Heart left ventricle (tissue), 13 donors: ENCODE data around the gene MAP1LC3B.

Source experiments
- CTCF ChIP-seq, 12 donors: fragments of 200-600 bp; sonication (generic) in 4 of 12; IDR thresholded peaks; one replicate each; pipeline versions ENCODE4 v1.5.0 to v1.8.0; 2018 to 2022; ENCODE audit warnings: antibody characterized with exemption in 12 of 12, mild to moderate bottlenecking in 5 of 12
- POLR2A ChIP-seq, 2 donors: fragments of 450-650 bp; IDR thresholded peaks; one replicate each; pipeline ENCODE4 v1.6.1; 2017; ENCODE audit warnings: antibody characterized with exemption in 2 of 2, mild to moderate bottlenecking in 2 of 2, moderate library complexity in 2 of 2
- donor health status: ischemic (EF 13 %, LVEDD 7.1; RV severe dilation, severe dysfunction).
- donor health status: DM: no; HTN: yes; CAD: no.
- donor health status: DM: no; HTN: no; CAD: no.
- donor health status: ischemic (EF 25% LVEDD 6.9; RV normal size, moderate dysfunction).
- donor health status: ischemic (EF 25% LVEDD 5.7; RV mildly dilated, moderate dysfunction).
- donor health status: ischemic (EF 35%, LVEDD 5.7; RV mildly dilated, moderate dysfunction).
- donor health status: nonischemic (EF 11% LVEDD 7.7; RV severe dilation, severe dysfunction).
- donor health status: DM: yes; HTN: yes; CAD: no.
- donor health status: PGD.
- donor health status: ischemic (EF 29% LVEDD 5.4; RV normal size, mild dysfunction).
- donor health status: nonischemic (EF 23%, LVEDD 6.1; RV moderate dilation, normal function).

GRCh38 chr16:87446479-87446878 lies 54.3 kb downstream of the MAP1LC3B start:
- TF ChIP-seq POLR2A (IDR thresholded peaks at IDR 0.05) (no peak), CTCF (IDR thresholded peaks at IDR 0.05) (no peak)
